GM12873 (cell line): ENCODE data around the gene CORO2B.
A peak's percentile ranks its signal among the peaks of the same experiment; 100 is the strongest.

Experiments used
- TF ChIP-seq, protein P1 (sequence below): IDR thresholded peaks from 2 replicates; pipeline ENCODE4 v1.5.1; 2012; ENCODE audit warnings: low read depth, mild to moderate bottlenecking, moderate library complexity, low read length, control low read depth; ENCODE audit not compliant: insufficient read depth; ENCODE audit errors: missing control alignments

Gene CORO2B

DNA sequence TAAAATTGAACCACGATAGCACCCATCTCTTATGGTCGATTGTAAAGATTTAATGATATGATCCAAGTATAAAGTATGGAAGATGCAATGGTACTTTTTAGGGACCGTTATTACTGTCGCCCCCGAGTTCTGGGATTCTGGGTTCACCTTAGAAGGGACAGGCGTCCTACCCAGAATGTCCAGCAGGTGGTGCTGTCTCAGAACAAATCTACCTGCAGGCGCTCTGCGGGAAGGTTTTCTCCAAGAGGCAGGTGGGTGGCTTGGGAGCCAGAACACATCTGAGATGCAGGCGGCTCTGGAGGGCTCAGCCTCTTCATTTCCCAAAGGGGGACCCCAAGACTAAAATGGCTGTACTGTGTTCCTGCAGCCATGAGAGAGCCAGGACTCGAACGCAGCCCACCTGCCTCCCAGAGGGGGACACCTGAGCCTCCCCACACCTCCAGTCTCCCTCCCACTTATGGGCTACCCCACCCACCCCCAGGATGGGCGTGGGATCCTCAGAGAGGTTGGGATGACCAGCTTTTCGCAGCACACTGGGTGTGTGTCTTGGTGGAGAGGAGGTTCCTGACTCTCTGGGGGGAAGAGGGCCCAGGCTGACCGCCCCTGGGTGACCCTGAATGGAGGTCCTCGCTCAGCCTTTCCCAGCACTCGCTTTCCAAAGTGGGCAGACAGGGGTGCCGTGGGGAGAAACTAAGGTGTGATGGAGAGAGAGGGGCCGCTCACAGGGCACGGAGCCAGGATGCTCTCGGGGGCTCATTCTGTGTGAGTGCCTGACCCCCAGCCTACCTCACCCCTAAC is 28.1 kb upstream of the CORO2B start:
- TF ChIP-seq, protein P1, sequence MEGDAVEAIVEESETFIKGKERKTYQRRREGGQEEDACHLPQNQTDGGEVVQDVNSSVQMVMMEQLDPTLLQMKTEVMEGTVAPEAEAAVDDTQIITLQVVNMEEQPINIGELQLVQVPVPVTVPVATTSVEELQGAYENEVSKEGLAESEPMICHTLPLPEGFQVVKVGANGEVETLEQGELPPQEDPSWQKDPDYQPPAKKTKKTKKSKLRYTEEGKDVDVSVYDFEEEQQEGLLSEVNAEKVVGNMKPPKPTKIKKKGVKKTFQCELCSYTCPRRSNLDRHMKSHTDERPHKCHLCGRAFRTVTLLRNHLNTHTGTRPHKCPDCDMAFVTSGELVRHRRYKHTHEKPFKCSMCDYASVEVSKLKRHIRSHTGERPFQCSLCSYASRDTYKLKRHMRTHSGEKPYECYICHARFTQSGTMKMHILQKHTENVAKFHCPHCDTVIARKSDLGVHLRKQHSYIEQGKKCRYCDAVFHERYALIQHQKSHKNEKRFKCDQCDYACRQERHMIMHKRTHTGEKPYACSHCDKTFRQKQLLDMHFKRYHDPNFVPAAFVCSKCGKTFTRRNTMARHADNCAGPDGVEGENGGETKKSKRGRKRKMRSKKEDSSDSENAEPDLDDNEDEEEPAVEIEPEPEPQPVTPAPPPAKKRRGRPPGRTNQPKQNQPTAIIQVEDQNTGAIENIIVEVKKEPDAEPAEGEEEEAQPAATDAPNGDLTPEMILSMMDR, result peak; percentile 89

DNA sequence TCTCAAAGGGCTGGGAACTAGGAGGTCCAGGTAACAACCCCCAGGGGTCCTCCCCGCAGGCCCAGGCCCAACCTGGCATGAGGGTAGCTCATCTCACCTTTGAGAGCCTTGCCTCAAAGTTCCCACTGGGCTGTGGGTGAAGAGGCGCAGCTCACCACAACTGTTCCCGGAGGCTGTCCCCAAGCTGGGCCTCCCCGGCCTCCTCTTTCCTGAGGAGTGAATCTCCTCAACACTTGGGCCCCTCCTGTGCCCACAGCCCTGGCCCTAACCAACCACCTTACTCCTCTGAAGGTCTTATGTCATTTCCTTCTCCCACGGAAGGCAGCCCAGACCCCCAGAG is 27.5 kb upstream of the CORO2B start:
- TF ChIP-seq, protein P1, result no peak

DNA sequence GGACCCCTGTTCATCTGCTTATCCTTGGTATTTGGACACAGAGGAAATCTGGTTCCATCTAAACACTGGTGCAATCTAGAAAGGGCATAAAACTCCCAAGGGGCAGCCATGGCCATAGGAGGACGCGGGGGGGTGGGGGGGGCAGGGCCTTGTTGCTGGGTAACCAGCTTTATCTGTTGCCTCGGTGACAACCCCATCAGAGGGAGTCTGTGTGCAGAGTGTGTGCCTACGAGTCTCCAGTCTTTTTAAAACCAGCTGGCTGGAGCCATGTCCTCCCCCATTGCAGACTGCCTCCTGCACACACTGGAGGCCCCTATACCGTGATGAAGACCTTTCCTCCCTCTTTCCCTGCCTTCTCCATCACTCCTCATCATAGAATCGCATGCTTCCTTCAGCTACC is 26.4 kb upstream of the CORO2B start:
- TF ChIP-seq, protein P1, result no peak

DNA sequence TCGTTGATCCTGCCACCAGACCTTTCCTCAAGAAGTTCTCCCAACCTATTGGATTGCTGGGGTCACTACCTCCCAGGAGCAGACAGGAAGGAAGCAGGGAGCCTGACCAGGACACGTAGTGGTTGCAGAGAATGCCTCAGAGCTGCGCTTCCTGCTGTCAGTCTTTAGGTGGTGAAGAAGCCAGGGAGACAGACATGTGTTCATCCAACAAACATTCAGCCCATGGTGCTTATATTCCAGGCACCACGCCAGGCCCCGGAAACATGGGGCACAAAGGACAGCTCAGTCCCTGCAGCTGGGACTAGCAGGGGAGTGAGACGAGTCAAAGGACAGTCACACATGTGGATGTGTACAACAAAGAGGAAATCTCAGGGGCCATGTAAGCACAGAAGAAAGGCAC is 26.0 kb upstream of the CORO2B start:
- TF ChIP-seq, protein P1, result no peak

- TF ChIP-seq, protein P1, result no peak
Measured at GRCh38 chr15:68553314-68553993, 25.3 kb upstream of the CORO2B start.

- TF ChIP-seq, protein P1, result peak; percentile 76
Measured at GRCh38 chr15:68553994-68554720, 24.6 kb upstream of the CORO2B start.
